HepG2 (cell line): ENCODE measurements around the gene CHST2. TPM values are rescaled to one million over a fixed set of nuclear protein-coding genes. Genes with fewer than 3 reads are reported as not detected.

Source experiments
- ATAC-seq: fragments of 200-7000 bp; cut with Tn5 transposase; 3 replicates; pipeline ENCODE4 v1.9.1; 2020; ENCODE audit warnings: mild to moderate bottlenecking, moderate library complexity
- BruUV-seq: library from RNA; stranded (reverse); fragments of 400-500 nt; replicated peaks from 2 replicates; lab custom pipeline; 2021; lab: Mats Ljungman, UMichigan
- CTCF ChIA-PET: fragments of 300-600 bp; formaldehyde crosslinking; extraction: SDS; loops from one replicate; lab custom pipeline; 2021; ENCODE audit warnings: low total read pairs, inconsistent platforms, low intra/inter-chr PET ratio; lab: Yijun Ruan, JAX
- POLR2A ChIA-PET: fragments of 350-600 bp; sonication (Branson Sonifier 250); formaldehyde crosslinking; loops from one replicate; lab custom pipeline; 2020; ENCODE audit warnings: antibody characterized with exemption, inconsistent platforms; lab: Yijun Ruan, JAX
- DNase-seq: peaks from one replicate; pipeline ENCODE4 v3.0.0-alpha.2; 2015; ENCODE audit warnings: low spot score
- FAIRE-seq: peaks from 3 replicates; lab custom pipeline; 2011; peaks lifted over from hg19 to GRCh38; lab: Jason Lieb, UNC
- H2AFZ ChIP-seq: one replicate; pipeline ENCODE4 v1.6.1; 2011; ENCODE audit warnings: low read length, inconsistent platforms
- H3K27ac ChIP-seq: fragments of 300-600 bp; 3 replicates; pipeline ENCODE4 v1.8.0; 2011; ENCODE audit warnings: mixed run types, mild to moderate bottlenecking, mixed read lengths, low read length, inconsistent platforms; ENCODE audit not compliant: insufficient read depth; ENCODE audit errors: extremely low read length
- H3K27me3 ChIP-seq, 2 experiments: fragments of 200-600 bp in 1 of 2; 2 replicates in 1 of 2; 3 replicates in 1 of 2; pipeline versions ENCODE4 v1.6.0 to v1.8.0; 2011; ENCODE audit warnings: low read length in 2 of 2, mild to moderate bottlenecking in 2 of 2, moderate library complexity in 2 of 2, inconsistent platforms in 1 of 2; ENCODE audit not compliant: insufficient read depth in 2 of 2, control insufficient read depth in 1 of 2
- H3K36me3 ChIP-seq, 2 experiments: fragments of 200-600 bp in 1 of 2; replicated peaks in 1 of 2; 2 replicates in 1 of 2; 3 replicates in 1 of 2; pipeline versions ENCODE4 v1.5.1 to v1.8.0; 2011; ENCODE audit warnings: low read length in 2 of 2, inconsistent platforms in 1 of 2; ENCODE audit not compliant: insufficient read depth in 2 of 2, control insufficient read depth in 1 of 2
- H3K4me1 ChIP-seq: 2 replicates; pipeline ENCODE4 v1.5.1; 2012; ENCODE audit warnings: low read length, inconsistent platforms; ENCODE audit not compliant: insufficient read depth
- H3K4me2 ChIP-seq: 2 replicates; pipeline ENCODE4 v1.6.0; 2011; ENCODE audit warnings: low read depth, low read length, inconsistent platforms
- H3K4me3 ChIP-seq, 3 experiments: fragments of 200-600 bp in 1 of 3; sonication (generic), shearing (Covaris generic) in 1 of 3; replicated peaks in 1 of 3; 2 replicates each; pipeline ENCODE4 v1.5.1; 2011 to 2016; ENCODE audit warnings: low read length in 3 of 3, inconsistent platforms in 2 of 3, low read depth in 2 of 3, mild to moderate bottlenecking in 2 of 3, control low read depth in 1 of 3, mixed read lengths in 1 of 3; ENCODE audit not compliant: insufficient read depth in 1 of 3
- H3K79me2 ChIP-seq: one replicate; pipeline ENCODE4 v1.6.1; 2011; ENCODE audit warnings: low read length, inconsistent platforms; ENCODE audit not compliant: insufficient read depth
- H3K9ac ChIP-seq: 2 replicates; pipeline ENCODE4 v1.6.0; 2011; ENCODE audit warnings: mild to moderate bottlenecking, low read depth, low read length, inconsistent platforms; ENCODE audit not compliant: insufficient read depth
- H3K9me3 ChIP-seq: 2 replicates; pipeline ENCODE4 v1.5.1; 2012; ENCODE audit warnings: mild to moderate bottlenecking, low read length
- H4K20me1 ChIP-seq: 2 replicates; pipeline ENCODE4 v1.6.0; 2011; ENCODE audit warnings: inconsistent platforms, mild to moderate bottlenecking, low read length, moderate library complexity; ENCODE audit not compliant: insufficient read depth
- GATA4 ChIP-seq: sonication (generic); IDR thresholded peaks from 2 replicates; pipeline ENCODE4 v1.6.1; 2016; ENCODE audit warnings: antibody characterized with exemption, low read depth, borderline replicate concordance
- GPN1 ChIP-seq: sonication (generic); formaldehyde crosslinking; IDR thresholded peaks from 2 replicates; pipeline ENCODE4 v1.5.1; 2020; ENCODE audit warnings: missing genetic modification reagents, borderline replicate concordance
- POLR2AphosphoS5 ChIP-seq: IDR thresholded peaks from 2 replicates; pipeline ENCODE4 v1.6.1; 2012; ENCODE audit warnings: low read depth, low read length
- REL ChIP-seq: sonication (generic); formaldehyde crosslinking; conservative IDR thresholded peaks from 2 replicates; pipeline ENCODE4 v1.8.0; 2022; ENCODE audit warnings: mild to moderate bottlenecking, missing genetic modification reagents, moderate library complexity
- SALL1 ChIP-seq: sonication (generic); formaldehyde crosslinking; IDR thresholded peaks from 2 replicates; pipeline ENCODE4 v1.8.0; 2022; ENCODE audit warnings: mild to moderate bottlenecking, missing genetic modification reagents
- SMAD9 ChIP-seq: sonication (generic); formaldehyde crosslinking; IDR thresholded peaks from 2 replicates; pipeline ENCODE4 v1.5.1; 2020; ENCODE audit warnings: mild to moderate bottlenecking, missing genetic modification reagents
- THYN1 ChIP-seq: sonication (generic); formaldehyde crosslinking; IDR thresholded peaks from 2 replicates; pipeline ENCODE4 v1.8.1; 2023; ENCODE audit warnings: low read depth, mild to moderate bottlenecking, moderate library complexity, missing genetic modification reagents, borderline replicate concordance
- ZC3H4 ChIP-seq: sonication (generic); formaldehyde crosslinking; IDR thresholded peaks from 2 replicates; pipeline ENCODE4 v1.4.0; 2020; ENCODE audit warnings: missing genetic modification reagents, borderline replicate concordance
- ZNF10 ChIP-seq: sonication (generic); formaldehyde crosslinking; IDR thresholded peaks from 2 replicates; pipeline ENCODE4 v1.4.0; 2020; ENCODE audit warnings: mild to moderate bottlenecking, low read depth, missing genetic modification reagents, borderline replicate concordance
- ZNF530 ChIP-seq: sonication (generic); formaldehyde crosslinking; IDR thresholded peaks from 2 replicates; pipeline ENCODE4 v1.5.0; 2020; ENCODE audit warnings: low read depth, mild to moderate bottlenecking, missing genetic modification reagents
- WGBS: methylation state at CpG from one replicate; pipeline ENCODE4 v1.1.6; 2017; ENCODE audit warnings: low lambda C conversion rate; 5-methylcytosine and 5-hydroxymethylcytosine counted together
- in situ Hi-C: cut with HindIII; loops from 2 replicates; pipeline ENCODE4 v1.10.0; 2017; ENCODE audit warnings: low pct_unique_long_range_greater_than_20kb; ENCODE audit not compliant: extremely low pct_ligation_motif_present
- intact Hi-C: fragments of 100-400 bp; cut with micrococcal nuclease; formaldehyde crosslinking; loops from one replicate; pipeline ENCODE4 v1.10.0; 2022; ENCODE audit not compliant: unreplicated experiment
- polyA plus RNA-seq, 8 experiments: library from polyadenylated mRNA; depleted of rRNA in 3 of 8; stranded (reverse) in 7 of 8; unstranded in 1 of 8; fragments of >200 nt; fragmentation: Illumina TruSeq in 4 of 8; extraction: Trizol in 4 of 8; gene quantifications; 2 replicates each; pipeline versions ENCODE4 v1.2.1 to v1.2.3, GENCODE V29; 2011 to 2016; ENCODE audit warnings: low read depth in 4 of 8, missing spikeins in 1 of 8, mixed read lengths in 1 of 8; ENCODE audit not compliant: insufficient read depth in 1 of 8
- total RNA-seq, 5 experiments: library from RNA; depleted of rRNA; stranded (reverse); fragments of >200 nt; fragmentation: Illumina TruSeq; extraction: Trizol; gene quantifications; 2 replicates each; pipeline ENCODE4 v1.2.3, GENCODE V29; 2016; ENCODE audit warnings: low read depth in 1 of 5
- TF ChIP-seq, protein P1 (sequence below): IDR thresholded peaks from 2 replicates; pipeline ENCODE4 v1.6.1; 2016; ENCODE audit warnings: missing biosample characterization, missing genetic modification reagents, low read depth
- TF ChIP-seq, protein P2 (sequence below): sonication (generic); formaldehyde crosslinking; IDR thresholded peaks from 2 replicates; pipeline ENCODE4 v1.4.0; 2020; ENCODE audit warnings: missing genetic modification reagents

Gene CHST2
- total and polyA plus RNA-seq, 2 of the 13 experiments (the other 11 are each of a cell fraction or from before 2014, with no cell fraction given) = not detected

DNA sequence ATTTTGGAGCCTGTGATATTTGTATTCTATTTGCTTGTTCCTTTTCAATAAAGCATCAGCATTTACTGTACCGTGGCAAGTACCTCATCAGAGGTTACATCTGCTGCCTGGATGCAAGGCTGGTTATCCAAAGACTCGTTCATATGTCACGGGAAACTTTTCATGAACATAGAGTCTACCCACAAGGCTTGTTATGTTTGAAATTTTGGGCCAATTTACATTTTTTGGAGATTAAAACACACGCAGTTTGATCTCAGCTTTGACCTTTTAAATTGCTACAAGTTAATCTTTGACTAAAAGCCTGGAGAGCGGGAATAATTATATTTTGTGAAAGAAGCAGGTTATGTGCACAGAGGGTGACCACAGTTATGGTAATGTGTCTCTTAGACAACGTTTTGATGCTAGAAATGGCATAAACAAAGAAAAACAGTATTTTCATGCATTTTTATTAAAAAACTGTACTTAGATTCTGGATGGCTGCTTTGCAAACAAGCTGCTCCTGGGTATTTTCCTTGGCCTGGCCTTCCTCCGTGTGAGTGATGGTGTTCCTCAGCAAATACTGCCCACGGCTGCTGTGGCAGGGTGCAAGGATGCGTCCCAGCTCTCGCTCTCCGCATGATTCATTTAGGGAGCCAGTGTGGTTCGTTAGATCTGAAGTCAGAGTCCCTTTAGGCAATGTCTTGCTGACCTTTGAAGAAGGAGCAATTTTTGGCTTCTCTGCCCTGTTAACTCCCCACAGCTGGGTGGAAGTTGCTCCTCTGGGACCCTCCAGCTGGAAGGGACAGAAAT is 27.1 kb downstream of the CHST2 start:
- Histone ChIP-seq H2AFZ (no peak overlapping the region), H3K4me2 (no peak overlapping the region), H3K9me3 (no peaks in the 10 kb centered on the region), H3K9ac (no peak overlapping the region), H3K27me3 (peaks cover 0 to 3% of the 10 kb centered on the region in 2 experiments; a peak in 1 of 5 replicates), H3K36me3 (no peaks in the 10 kb centered on the region), H3K4me1 (no peaks in the 10 kb centered on the region), H3K4me3 (no peak overlapping the region), H3K27ac (no peak overlapping the region), H4K20me1 (no peaks in the 10 kb centered on the region), H3K79me2 (no peaks in the 10 kb centered on the region)
- FAIRE-seq (no peak), ATAC-seq (no peak), DNase-seq (no peak)
- POLR2A ChIA-PET = no interaction called here
- CTCF ChIA-PET = no interaction called here
- no TSS peak for BruUV-seq
- 19% methylated on average over 12 of the region's 12 CpGs for WGBS
- no peak for TF ChIP-seq REL (CRISPR knock-in tag)
- no peak for TF ChIP-seq GATA4
- TF ChIP-seq, protein P1, sequence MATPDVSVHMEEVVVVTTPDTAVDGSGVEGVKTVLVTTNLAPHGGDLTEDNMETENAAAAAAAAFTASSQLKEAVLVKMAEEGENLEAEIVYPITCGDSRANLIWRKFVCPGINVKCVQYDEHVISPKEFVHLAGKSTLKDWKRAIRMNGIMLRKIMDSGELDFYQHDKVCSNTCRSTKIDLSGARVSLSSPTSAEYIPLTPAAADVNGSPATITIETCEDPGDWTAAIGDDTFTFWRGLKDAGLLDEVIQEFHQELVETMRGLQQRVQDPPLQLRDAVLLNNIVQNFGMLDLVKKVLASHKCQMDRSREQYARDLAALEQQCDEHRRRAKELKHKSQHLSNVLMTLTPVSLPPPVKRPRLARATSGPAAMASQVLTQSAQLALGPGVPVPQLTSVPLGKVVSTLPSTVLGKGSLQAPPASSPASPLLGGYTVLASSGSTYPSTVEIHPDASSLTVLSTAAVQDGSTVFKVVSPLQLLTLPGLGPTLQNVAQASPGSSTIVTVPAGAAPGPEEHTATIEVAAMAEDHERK (CRISPR knock-in tag) = no peak
- TF ChIP-seq ZNF10 (CRISPR knock-in tag) = no peak
- TF ChIP-seq THYN1 (CRISPR knock-in tag) = no peak
- no peak for TF ChIP-seq ZNF530 (CRISPR knock-in tag)
- no peak for TF ChIP-seq SMAD9 (CRISPR knock-in tag)
- TF ChIP-seq, protein P2, sequence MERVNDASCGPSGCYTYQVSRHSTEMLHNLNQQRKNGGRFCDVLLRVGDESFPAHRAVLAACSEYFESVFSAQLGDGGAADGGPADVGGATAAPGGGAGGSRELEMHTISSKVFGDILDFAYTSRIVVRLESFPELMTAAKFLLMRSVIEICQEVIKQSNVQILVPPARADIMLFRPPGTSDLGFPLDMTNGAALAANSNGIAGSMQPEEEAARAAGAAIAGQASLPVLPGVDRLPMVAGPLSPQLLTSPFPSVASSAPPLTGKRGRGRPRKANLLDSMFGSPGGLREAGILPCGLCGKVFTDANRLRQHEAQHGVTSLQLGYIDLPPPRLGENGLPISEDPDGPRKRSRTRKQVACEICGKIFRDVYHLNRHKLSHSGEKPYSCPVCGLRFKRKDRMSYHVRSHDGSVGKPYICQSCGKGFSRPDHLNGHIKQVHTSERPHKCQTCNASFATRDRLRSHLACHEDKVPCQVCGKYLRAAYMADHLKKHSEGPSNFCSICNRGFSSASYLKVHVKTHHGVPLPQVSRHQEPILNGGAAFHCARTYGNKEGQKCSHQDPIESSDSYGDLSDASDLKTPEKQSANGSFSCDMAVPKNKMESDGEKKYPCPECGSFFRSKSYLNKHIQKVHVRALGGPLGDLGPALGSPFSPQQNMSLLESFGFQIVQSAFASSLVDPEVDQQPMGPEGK (CRISPR knock-in tag) = no peak
- TF ChIP-seq POLR2AphosphoS5 = no peak
- no peak for TF ChIP-seq SALL1
- no peak for TF ChIP-seq GPN1 (CRISPR knock-in tag)
- no peak for TF ChIP-seq ZC3H4
- intact Hi-C loops (no loop called here), in situ Hi-C loops (no loop called here)
